ENCODE measurements around the gene CFAP300. TPM values are rescaled to one million over a fixed set of nuclear protein-coding genes. Genes with fewer than 3 reads are reported as not detected.

CFAP300 gene
- polyA plus RNA-seq (2012; ENCODE audit: missing spikeins): not detected

GRCh38 chr11:102047305-102047924 is at the start of gene CFAP300:
TSS of gene CFAP300 (plus strand) at chr11:102047437. CDS start at chr11:102047471, 34 bp downstream.
- DNase-seq (ENCODE audit: insufficient read length) (peak; percentile 19), FAIRE-seq (no peak)
- TF ChIP-seq TAF1 (IDR thresholded peaks at IDR 0.05; ENCODE audit: borderline replicate concordance, low read depth, low read length): no peak
- TF ChIP-seq POLR2A (IDR thresholded peaks at IDR 0.05; ENCODE audit: low read depth, low read length): no peak

GRCh38 chr11:102001657-102002338 is 45.4 kb upstream of the CFAP300 start:
- no peak for FAIRE-seq
- no peak for DNase-seq (ENCODE audit: insufficient read length)
- no peak for TF ChIP-seq TAF1 (IDR thresholded peaks at IDR 0.05; ENCODE audit: borderline replicate concordance, low read depth, low read length)

- TF ChIP-seq POLR2A (IDR thresholded peaks at IDR 0.05; ENCODE audit: low read depth, low read length): no peak
- TF ChIP-seq POLR2AphosphoS5 (IDR thresholded peaks at IDR 0.05; ENCODE audit: low read depth, low read length): no peak
- TF ChIP-seq TAF1 (IDR thresholded peaks at IDR 0.05; ENCODE audit: borderline replicate concordance, low read depth, low read length): no peak
- FAIRE-seq (no peak), DNase-seq (ENCODE audit: insufficient read length) (no peak)
Measured at GRCh38 chr11:102004220-102004619, 43.0 kb upstream of the CFAP300 start.

GRCh38 chr11:102005306-102005705 is 41.9 kb upstream of the CFAP300 start:
- TF ChIP-seq POLR2A (IDR thresholded peaks at IDR 0.05; ENCODE audit: low read depth, low read length) (no peak), POLR2AphosphoS5 (IDR thresholded peaks at IDR 0.05; ENCODE audit: low read depth, low read length) (no peak), TAF1 (IDR thresholded peaks at IDR 0.05; ENCODE audit: borderline replicate concordance, low read depth, low read length) (no peak)
- DNase-seq (ENCODE audit: insufficient read length): no peak
- FAIRE-seq: no peak

DNA sequence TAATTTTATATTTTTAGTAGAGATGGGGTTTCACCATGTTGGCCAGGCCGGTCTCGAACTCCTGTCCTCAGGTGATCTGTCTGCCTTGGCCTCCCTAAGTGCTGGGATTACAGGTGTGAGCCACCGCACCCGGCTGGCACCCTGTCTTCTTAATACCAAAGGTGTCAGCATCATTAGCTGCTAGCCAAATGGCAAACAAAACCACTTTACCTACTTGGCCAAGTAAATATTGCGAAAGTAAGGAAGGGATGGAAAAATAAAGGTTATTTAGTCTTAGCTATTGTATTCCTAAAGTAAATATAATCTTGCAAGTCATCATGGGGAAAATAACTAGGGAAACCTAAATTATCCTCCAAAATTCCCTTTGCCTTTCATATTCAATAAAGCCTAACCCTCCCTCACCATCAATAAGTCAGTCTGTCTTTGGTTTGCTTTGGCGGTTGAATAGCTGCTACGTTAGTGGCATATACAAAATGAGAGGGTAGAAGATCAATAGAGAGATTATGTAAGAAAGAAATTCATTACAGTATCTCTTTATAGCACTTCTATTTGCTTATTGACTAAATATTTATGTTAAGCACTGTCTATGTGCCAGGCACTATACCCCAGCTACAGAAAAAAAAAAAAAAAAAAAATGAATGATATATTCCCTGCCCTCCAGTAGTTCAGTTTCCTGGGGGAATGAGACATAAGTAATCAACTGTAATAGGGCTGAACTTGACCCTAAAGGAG is 40.2 kb upstream of the CFAP300 start:
- FAIRE-seq (no peak), DNase-seq (ENCODE audit: insufficient read length) (no peak)
- no peak for TF ChIP-seq TAF1 (IDR thresholded peaks at IDR 0.05; ENCODE audit: borderline replicate concordance, low read depth, low read length)
- TF ChIP-seq POLR2AphosphoS5 (IDR thresholded peaks at IDR 0.05; ENCODE audit: low read depth, low read length): no peak
- TF ChIP-seq POLR2A (IDR thresholded peaks at IDR 0.05; ENCODE audit: low read depth, low read length): no peak

GRCh38 chr11:102007567-102008437 is 39.4 kb upstream of the CFAP300 start:
- TF ChIP-seq TAF1 (IDR thresholded peaks at IDR 0.05; ENCODE audit: borderline replicate concordance, low read depth, low read length) (no peak), POLR2A (IDR thresholded peaks at IDR 0.05; ENCODE audit: low read depth, low read length) (no peak), POLR2AphosphoS5 (IDR thresholded peaks at IDR 0.05; ENCODE audit: low read depth, low read length) (no peak)
- no peak for DNase-seq (ENCODE audit: insufficient read length)
- FAIRE-seq: peak; percentile 83

DNA sequence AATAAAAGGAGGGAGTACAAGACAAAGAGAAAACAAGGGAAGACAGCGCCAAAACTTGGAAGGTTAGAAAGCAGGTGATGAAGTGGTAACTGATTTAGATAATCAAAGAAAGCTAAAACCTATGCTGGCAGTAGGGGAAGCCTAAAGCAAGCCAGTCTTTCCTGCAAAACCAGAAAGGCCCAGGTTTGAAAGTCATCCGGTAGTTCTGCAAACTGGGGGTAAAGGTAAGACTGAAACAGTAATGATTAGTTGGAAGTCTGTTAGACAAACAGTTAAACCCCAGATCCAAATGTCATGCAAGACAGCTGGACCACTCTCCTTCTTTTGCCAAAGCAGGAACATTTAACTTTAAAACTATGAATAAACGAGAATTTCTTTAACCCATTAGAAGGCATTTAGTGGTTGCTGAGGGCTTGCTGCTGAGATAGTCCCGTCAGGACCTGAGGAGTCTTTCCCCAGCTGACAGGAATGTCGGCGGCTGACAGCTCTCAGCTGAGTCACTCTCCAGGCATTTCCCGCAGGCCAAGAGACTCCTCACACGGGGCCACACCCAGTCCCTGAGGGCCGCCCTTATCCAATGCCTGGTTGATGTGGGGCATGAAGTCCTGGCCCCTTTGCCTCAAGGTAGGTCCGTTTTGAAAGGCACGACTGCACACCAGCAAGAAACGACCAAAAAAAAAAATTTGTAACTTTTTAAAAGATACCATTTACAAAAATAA is 36.3 kb upstream of the CFAP300 start:
- no peak for DNase-seq (ENCODE audit: insufficient read length)
- no peak for FAIRE-seq
- no peak for TF ChIP-seq POLR2A (IDR thresholded peaks at IDR 0.05; ENCODE audit: low read depth, low read length)
- no peak for TF ChIP-seq TAF1 (IDR thresholded peaks at IDR 0.05; ENCODE audit: borderline replicate concordance, low read depth, low read length)
- no peak for TF ChIP-seq POLR2AphosphoS5 (IDR thresholded peaks at IDR 0.05; ENCODE audit: low read depth, low read length)

- no peak for DNase-seq (ENCODE audit: insufficient read length)
- TF ChIP-seq POLR2A (IDR thresholded peaks at IDR 0.05; ENCODE audit: low read depth, low read length): no peak
- no peak for TF ChIP-seq POLR2AphosphoS5 (IDR thresholded peaks at IDR 0.05; ENCODE audit: low read depth, low read length)
- no peak for TF ChIP-seq TAF1 (IDR thresholded peaks at IDR 0.05; ENCODE audit: borderline replicate concordance, low read depth, low read length)
- no peak for FAIRE-seq
Measured at GRCh38 chr11:102012946-102013345, 34.3 kb upstream of the CFAP300 start.

- DNase-seq (ENCODE audit: insufficient read length) (no peak), FAIRE-seq (no peak)
- TF ChIP-seq POLR2A (IDR thresholded peaks at IDR 0.05; ENCODE audit: low read depth, low read length) (no peak), TAF1 (IDR thresholded peaks at IDR 0.05; ENCODE audit: borderline replicate concordance, low read depth, low read length) (no peak), POLR2AphosphoS5 (IDR thresholded peaks at IDR 0.05; ENCODE audit: low read depth, low read length) (no peak)
Measured at GRCh38 chr11:102014756-102015155, 32.5 kb upstream of the CFAP300 start.

- TF ChIP-seq TAF1 (IDR thresholded peaks at IDR 0.05; ENCODE audit: borderline replicate concordance, low read depth, low read length) (no peak), POLR2A (IDR thresholded peaks at IDR 0.05; ENCODE audit: low read depth, low read length) (no peak), POLR2AphosphoS5 (IDR thresholded peaks at IDR 0.05; ENCODE audit: low read depth, low read length) (no peak)
- no peak for FAIRE-seq
- no peak for DNase-seq (ENCODE audit: insufficient read length)
Measured at GRCh38 chr11:102017026-102017425, 30.2 kb upstream of the CFAP300 start.

Measured in GM12892 (cell line).